NCI-H2171 treated with DMSO at 0.1 percent for 48 hours (cell line): ENCODE data around the gene GPC3.

Source experiments
- DNase-seq: peaks from one replicate; lab custom pipeline; 2025; lab: John Stamatoyannopoulos, UW

The GPC3 gene

DNA sequence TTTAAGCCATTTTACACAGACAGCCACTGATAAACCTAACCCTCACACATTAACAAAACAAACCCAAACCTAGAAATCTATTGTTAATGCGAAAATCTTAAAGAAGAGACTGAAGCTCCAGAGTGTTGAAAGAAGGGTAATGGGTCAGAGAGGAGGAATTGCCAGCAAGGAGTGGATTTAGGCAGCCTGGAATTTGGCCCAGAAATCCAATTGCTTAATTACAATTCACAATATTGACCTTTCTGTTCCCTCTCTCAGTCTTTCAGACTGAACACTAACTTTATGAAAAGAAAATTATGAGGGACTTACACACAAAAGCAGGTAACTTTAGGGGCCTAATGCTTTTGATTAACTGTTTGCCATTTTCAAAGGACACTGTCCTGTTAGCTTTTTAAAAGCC lies 384.9 kb downstream of the GPC3 start:
- no peak for DNase-seq

DNA sequence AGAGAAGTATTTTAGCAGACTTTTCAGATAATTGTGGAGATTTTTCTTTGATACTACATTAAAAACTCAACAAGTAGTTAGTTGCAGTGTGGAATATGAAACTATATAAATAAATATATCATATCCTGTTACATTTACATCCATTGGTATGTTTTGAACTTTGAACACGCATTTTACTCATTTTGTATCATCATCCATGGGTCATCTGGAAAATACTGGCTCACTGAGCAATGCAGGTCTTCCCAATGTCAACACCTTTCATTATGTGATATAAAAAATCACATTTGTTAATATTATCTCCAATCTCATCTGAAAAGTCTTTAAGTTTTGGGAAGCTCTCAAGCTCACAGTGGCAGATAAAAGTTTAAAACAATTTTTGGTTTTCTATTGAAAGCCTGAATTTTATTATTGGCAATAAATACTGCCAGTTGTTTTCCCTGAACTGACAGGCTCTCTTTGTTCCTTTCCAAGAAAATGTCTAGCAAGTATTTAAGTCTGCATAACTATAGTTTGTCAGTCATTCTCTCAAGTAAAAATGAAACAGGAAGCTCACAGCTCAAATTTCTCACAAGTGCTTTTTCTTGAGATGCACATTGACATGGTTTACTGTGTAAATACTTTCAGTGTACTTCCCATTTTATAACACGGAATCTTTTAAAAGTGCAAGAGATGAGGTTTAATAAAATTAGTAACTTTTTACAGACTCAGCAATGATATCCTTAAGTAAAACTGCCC lies 386.6 kb downstream of the GPC3 start:
- DNase-seq = no peak

- DNase-seq = no peak
Observed at GRCh38 chrX:133594156-133594555, 391.2 kb downstream of the GPC3 start.

- DNase-seq = no peak
Observed at GRCh38 chrX:133593531-133593930, 391.9 kb downstream of the GPC3 start.

DNA sequence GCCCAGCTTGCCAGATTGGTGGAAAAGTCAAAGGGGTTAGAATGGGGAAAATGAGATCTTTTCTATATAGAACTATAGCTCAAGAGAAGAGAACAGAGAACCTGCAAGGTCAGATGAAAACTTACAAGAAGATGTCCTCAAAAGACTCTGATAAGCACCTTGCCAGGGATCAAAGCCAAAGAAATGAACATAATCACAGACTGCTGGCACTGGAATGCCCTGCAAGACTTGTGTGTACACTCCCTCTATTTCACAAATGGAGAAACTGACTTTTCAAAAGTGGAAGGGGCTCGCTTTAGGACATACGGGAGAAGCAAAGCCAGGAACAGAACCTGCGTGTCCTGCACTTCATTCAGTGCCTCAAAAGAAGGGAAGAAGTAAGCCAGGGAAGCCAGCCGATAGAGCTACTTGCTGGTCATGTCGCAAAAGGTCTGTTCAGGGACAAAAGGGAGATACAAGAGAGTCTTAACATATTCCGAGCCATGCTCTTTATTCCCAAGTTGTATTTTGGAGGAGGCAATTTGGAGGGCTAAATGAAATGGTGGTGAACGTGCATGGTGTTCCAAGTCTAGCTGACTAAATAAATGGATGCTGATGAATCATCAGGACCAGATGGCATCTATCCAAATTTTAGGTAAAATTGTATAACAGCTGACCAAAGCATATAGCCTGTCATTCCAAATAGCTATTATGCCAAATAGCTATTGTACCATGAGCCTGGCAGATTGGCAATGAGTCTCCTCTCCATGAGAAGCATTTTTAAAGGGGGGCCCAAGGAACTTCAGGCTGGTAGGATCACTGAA lies 394.5 kb downstream of the GPC3 start:
- no peak for DNase-seq

DNA sequence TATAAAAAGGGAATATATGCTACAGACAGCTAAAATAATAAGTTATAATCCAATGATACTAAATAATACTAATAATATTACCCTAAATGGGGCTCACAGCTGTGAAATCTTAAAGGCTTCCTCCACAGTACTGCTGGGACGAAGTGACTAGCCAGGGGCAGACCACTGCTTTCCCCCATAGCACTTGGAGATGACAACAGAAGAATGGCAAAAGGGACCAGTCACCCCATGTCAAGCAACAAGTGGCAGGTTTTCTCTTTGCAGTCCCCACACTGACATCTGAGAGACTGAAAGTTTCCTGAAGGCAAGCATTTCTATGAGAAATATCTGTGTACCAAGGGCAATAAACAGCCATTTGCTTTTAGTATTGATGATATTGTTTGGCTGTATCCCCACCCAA lies 396.6 kb downstream of the GPC3 start:
- DNase-seq = no peak

GRCh38 chrX:133587818-133588217 lies 397.6 kb downstream of the GPC3 start:
- no peak for DNase-seq

- no peak for DNase-seq
Observed at GRCh38 chrX:133587071-133587470, 398.3 kb downstream of the GPC3 start.

GRCh38 chrX:133586443-133586842 lies 399.0 kb downstream of the GPC3 start:
- DNase-seq = no peak

DNA sequence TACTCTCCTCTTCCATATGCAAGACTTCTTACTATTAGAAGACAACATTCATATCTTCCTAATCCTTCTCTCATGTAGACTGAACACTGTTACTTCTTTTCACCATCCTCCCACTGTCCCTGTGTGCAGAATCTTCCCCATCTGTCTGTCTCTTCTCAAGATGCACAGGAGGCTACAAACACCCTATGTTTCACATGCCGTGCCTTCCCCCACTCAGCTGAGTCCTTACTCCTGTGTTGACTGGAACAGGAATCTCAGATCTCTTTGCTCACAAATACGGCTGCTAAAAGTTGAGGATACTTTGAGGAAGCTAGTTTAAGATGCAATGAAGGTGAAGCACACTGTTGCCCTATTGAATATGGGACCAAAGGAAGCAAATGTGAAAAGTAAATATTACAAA lies 401.6 kb downstream of the GPC3 start:
- no peak for DNase-seq

GRCh38 chrX:133580625-133581024 lies 404.8 kb downstream of the GPC3 start:
- DNase-seq = peak; percentile 84

- no peak for DNase-seq
Observed at GRCh38 chrX:133579631-133580030, 405.8 kb downstream of the GPC3 start.

- DNase-seq = no peak
Observed at GRCh38 chrX:133576876-133577275, 408.5 kb downstream of the GPC3 start.

DNA sequence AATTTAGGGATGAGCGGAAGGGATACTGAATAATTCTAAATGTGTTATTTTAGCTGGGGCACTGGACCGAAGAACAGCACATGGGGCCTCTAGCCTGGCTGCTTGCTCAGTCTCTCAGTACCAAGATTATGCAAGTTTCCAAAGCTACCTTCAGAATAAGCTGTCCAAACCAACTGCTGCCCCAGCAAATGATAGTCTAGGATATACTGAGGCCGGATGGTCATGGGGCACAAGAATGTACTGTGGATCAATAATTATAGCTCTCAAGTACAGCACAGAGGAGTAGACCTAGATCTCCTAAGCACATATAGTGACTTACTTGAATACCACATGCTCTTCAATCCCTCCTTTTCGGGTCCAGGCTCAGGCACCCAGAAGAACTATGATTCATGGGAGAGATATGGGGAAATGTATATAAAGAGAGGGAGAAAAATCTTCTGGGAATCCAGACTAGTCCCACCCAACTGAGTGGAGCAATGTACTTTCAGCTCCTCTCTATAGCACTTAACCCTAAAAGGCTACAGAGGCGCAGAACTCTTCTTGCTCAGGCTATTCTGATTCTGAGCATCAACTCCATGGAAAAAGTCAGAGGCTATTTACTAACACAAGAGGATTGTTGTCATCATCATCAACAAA lies 409.8 kb downstream of the GPC3 start:
- DNase-seq = no peak

GRCh38 chrX:133574716-133575115 lies 410.7 kb downstream of the GPC3 start:
- no peak for DNase-seq

DNA sequence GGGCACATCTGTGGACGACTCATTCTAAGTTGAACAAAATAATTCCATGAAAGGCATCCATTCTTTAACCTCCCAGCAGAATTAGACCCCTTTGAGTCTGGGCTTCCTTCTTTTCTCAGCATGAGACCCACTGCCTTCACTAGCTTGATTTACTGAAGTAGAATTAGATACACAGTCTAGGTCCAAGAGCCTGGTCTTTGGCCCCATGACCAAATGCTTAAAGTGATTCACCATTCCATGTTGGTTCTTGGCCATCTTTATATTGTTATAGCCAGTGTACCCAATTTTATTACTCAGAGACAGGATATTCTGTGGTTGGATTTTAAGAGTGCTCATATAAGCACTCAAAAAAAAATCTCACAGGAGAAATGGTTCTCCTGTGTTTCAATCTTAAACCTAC lies 414.8 kb downstream of the GPC3 start:
- DNase-seq = no peak

DNA sequence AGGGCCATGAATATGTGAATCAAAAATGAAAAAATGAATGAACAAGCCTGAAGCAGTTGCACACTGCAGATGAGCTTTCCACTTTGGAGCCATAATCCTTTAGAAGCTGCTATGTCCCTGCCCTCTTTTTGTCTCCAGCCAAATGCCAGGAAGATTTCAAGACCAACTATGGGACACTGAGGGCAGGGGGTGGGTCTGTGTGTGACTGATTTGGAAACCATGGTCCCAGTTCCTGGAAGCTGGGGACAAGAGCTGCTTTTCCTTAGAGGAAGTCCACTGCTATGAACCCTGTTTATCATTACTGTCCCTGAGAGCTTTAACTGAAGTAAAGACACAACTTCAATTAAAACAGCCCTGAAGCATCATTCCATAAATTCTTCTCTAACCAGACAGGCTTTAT lies 416.2 kb downstream of the GPC3 start:
- DNase-seq = no peak

GRCh38 chrX:133568109-133568508 lies 417.3 kb downstream of the GPC3 start:
- no peak for DNase-seq

- no peak for DNase-seq
Observed at GRCh38 chrX:133566876-133567275, 418.5 kb downstream of the GPC3 start.

DNA sequence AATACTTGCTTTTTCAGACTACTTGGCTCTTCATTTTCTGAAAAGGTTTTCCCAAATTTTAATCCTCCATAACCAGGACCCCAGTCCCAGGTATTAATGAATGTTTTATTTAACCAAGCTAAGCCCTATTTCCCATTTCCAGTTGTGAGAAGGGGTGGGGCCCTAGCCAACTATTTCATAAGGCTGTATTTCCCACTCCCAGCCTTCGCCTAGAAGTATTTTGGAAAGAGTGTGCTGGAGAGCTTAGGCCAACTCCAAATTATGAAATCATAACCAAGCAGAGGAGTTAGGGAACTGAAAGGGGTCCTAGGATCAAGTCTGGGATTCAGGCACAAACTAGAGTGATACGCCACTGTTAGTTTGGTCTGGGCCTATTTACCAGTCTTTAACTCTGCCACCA lies 421.7 kb downstream of the GPC3 start:
- no peak for DNase-seq

- DNase-seq = no peak
Observed at GRCh38 chrX:133561251-133561650, 424.1 kb downstream of the GPC3 start.

DNA sequence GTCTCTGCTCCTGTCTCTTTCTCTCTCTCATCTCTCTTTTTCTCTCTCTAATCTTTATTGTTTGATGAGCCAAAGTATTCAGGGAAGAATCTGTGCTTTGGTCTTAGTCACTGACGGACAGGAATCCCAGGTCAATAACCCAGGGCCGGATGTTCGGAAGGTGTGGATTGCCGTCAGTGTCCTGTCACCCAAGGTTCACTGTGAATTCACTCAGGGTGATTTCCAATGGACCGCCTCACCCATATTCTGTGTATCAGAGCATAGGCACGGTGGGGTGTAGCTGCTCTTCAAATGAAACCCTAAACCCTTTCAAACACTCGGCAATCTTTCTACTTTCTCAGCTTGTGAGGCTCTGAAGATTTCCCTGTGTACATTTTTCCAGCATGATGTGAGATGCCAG lies 425.5 kb downstream of the GPC3 start:
- no peak for DNase-seq

- no peak for DNase-seq
Observed at GRCh38 chrX:133555782-133556458, 429.5 kb downstream of the GPC3 start.
